Measurements from ENCODE around the gene LRFN5. TPM values are rescaled to one million over a fixed set of nuclear protein-coding genes. Genes with fewer than 3 reads are reported as not detected.

The LRFN5 gene
- total and polyA plus RNA-seq, 10 of the 15 experiments (the other 5 are each of a cell fraction or from before 2014, with no cell fraction given), result 0.06 to 1.2 TPM; not detected in 8

DNA sequence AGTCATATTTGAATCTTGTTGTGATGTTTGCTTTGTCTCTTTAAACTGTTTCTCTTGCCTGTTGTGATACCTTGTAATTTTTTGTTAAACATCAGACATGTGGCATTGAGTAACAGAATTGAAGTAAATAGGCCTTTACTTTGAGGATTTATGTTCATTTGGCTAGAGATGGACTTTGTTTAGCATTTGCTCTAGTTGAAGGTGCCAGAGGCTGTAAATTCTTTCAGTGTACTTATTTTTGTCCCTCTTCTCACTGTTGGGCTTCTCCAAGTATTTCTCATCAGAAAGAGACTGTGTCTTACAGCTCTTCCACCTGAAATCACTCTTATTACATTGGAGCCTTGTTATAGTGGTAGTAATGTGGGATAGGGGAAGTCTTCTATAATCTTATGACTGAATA is 175.8 kb downstream of the LRFN5 start (continued):
- TF ChIP-seq STAT1 (conservative IDR thresholded peaks at IDR 0.05) (no peak), MEF2A (IDR thresholded peaks at IDR 0.05; ENCODE audit: insufficient read depth, low read depth, low read length) (no peak), RAD51 (IDR thresholded peaks at IDR 0.05) (no peak), CEBPB (IDR thresholded peaks at IDR 0.05; ENCODE audit: borderline replicate concordance in 1 of 2, low read depth in 2 of 2, low read length in 2 of 2) (no peak), KDM1A (IDR thresholded peaks at IDR 0.05; ENCODE audit: borderline replicate concordance) (no peak), MYB (IDR thresholded peaks at IDR 0.05; ENCODE audit: borderline replicate concordance, low read depth, low read length) (no peak), ZZZ3 (IDR thresholded peaks at IDR 0.05; ENCODE audit: control insufficient read depth, insufficient read length, low read depth) (no peak)
- TF ChIP-seq, protein P1, sequence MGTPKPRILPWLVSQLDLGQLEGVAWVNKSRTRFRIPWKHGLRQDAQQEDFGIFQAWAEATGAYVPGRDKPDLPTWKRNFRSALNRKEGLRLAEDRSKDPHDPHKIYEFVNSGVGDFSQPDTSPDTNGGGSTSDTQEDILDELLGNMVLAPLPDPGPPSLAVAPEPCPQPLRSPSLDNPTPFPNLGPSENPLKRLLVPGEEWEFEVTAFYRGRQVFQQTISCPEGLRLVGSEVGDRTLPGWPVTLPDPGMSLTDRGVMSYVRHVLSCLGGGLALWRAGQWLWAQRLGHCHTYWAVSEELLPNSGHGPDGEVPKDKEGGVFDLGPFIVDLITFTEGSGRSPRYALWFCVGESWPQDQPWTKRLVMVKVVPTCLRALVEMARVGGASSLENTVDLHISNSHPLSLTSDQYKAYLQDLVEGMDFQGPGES (IDR thresholded peaks at IDR 0.05), result no peak

DNA sequence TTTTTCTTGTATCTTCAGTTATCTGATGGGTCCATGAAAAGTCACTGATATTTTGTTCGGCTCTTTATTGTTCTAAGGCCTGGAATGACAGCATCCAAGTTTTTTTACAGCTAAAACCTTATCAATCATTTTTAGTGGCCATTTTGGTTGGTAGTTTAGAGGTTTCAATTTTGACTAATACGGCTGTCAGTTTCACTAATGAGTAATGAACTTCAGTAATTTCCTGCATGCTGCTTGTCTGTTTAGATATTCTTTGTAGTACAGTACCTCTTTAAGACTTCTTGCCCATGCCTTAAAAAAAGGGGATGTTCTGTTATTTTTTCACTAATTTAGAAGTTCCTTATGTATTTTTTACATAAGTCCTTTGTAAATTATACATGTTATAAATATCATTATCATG is 176.7 kb downstream of the LRFN5 start:
- intact Hi-C loops (cut with micrococcal nuclease; ENCODE audit: unreplicated experiment) (no loop called here), in situ Hi-C loops (cut with MboI) (no loop called here)
- Histone ChIP-seq H3K4me2 (ENCODE audit: control insufficient read depth, insufficient read depth) (no peak overlapping the region), H3K36me3 (ENCODE audit: control insufficient read depth in 2 of 2, insufficient read depth in 2 of 2, low read length in 1 of 2) (no peaks in the 10 kb centered on the region), H3K27ac (ENCODE audit: control insufficient read depth, insufficient read depth) (no peak overlapping the region), H3K79me2 (ENCODE audit: control insufficient read depth, insufficient read depth, low read length) (no peaks in the 10 kb centered on the region), H3K9ac (ENCODE audit: control insufficient read depth, insufficient read depth, low read length) (no peak overlapping the region), H3K9me3 (replicated peaks; ENCODE audit: control insufficient read depth, insufficient read depth, low read length) (no peaks in the 10 kb centered on the region), H2AFZ (ENCODE audit: control insufficient read depth, low read depth, low read length) (no peak overlapping the region), H3K4me1 (ENCODE audit: control insufficient read depth, insufficient read depth, low read length) (no peaks in the 10 kb centered on the region), H3K4me3 (no peak overlapping the region), H3K27me3 (replicated peaks in 1 of 2; ENCODE audit: control insufficient read depth in 2 of 2, insufficient read depth in 2 of 2, low read length in 1 of 2) (no peaks in the 10 kb centered on the region), H4K20me1 (ENCODE audit: control insufficient read depth, insufficient read depth) (no peaks in the 10 kb centered on the region)
- WGBS (ENCODE audit: insufficient coverage, insufficient replicate concordance, low lambda C conversion rate, missing lambda C conversion rate), result 33% methylated on average over 2 of the region's 2 CpGs
- CTCF ChIA-PET, result no interaction called here
- DNase-seq (ENCODE audit: low read depth, low spot score), result no peak
- BruUV-seq (replicated peaks), result no TSS peak
- RAD21 ChIA-PET (ENCODE audit: unreplicated experiment), result no interaction called here
- SMC1A ChIA-PET (ENCODE audit: uncharacterized antibody, unreplicated experiment), result no interaction called here
- FAIRE-seq, result no peak
- peak; percentile 51; the same call in 2 of the 3 replicates for ATAC-seq
- POLR2A ChIA-PET, result no interaction called here
- TF ChIP-seq ASH2L (IDR thresholded peaks at IDR 0.05; ENCODE audit: borderline replicate concordance, low read depth) (no peak), TCF12 (IDR thresholded peaks at IDR 0.05; ENCODE audit: low read depth, low read length) (no peak), PML (IDR thresholded peaks at IDR 0.05; ENCODE audit: low read length) (no peak), NFXL1 (IDR thresholded peaks at IDR 0.05; ENCODE audit: borderline replicate concordance) (no peak), RB1 (IDR thresholded peaks at IDR 0.05; ENCODE audit: borderline replicate concordance) (no peak), JUNB (IDR thresholded peaks at IDR 0.05) (no peak), POLR2A (IDR thresholded peaks at IDR 0.05; ENCODE audit: low read depth, low read length) (no peak), NR2F1 (conservative IDR thresholded peaks at IDR 0.05) (no peak)
- TF ChIP-seq, protein P2, sequence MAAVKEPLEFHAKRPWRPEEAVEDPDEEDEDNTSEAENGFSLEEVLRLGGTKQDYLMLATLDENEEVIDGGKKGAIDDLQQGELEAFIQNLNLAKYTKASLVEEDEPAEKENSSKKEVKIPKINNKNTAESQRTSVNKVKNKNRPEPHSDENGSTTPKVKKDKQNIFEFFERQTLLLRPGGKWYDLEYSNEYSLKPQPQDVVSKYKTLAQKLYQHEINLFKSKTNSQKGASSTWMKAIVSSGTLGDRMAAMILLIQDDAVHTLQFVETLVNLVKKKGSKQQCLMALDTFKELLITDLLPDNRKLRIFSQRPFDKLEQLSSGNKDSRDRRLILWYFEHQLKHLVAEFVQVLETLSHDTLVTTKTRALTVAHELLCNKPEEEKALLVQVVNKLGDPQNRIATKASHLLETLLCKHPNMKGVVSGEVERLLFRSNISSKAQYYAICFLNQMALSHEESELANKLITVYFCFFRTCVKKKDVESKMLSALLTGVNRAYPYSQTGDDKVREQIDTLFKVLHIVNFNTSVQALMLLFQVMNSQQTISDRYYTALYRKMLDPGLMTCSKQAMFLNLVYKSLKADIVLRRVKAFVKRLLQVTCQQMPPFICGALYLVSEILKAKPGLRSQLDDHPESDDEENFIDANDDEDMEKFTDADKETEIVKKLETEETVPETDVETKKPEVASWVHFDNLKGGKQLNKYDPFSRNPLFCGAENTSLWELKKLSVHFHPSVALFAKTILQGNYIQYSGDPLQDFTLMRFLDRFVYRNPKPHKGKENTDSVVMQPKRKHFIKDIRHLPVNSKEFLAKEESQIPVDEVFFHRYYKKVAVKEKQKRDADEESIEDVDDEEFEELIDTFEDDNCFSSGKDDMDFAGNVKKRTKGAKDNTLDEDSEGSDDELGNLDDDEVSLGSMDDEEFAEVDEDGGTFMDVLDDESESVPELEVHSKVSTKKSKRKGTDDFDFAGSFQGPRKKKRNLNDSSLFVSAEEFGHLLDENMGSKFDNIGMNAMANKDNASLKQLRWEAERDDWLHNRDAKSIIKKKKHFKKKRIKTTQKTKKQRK (IDR thresholded peaks at IDR 0.05; ENCODE audit: low read depth, low read length), result no peak
- TF ChIP-seq, protein P3, sequence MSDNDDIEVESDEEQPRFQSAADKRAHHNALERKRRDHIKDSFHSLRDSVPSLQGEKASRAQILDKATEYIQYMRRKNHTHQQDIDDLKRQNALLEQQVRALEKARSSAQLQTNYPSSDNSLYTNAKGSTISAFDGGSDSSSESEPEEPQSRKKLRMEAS (IDR thresholded peaks at IDR 0.05; ENCODE audit: low read depth, low read length), result no peak
- TF ChIP-seq, protein P4, sequence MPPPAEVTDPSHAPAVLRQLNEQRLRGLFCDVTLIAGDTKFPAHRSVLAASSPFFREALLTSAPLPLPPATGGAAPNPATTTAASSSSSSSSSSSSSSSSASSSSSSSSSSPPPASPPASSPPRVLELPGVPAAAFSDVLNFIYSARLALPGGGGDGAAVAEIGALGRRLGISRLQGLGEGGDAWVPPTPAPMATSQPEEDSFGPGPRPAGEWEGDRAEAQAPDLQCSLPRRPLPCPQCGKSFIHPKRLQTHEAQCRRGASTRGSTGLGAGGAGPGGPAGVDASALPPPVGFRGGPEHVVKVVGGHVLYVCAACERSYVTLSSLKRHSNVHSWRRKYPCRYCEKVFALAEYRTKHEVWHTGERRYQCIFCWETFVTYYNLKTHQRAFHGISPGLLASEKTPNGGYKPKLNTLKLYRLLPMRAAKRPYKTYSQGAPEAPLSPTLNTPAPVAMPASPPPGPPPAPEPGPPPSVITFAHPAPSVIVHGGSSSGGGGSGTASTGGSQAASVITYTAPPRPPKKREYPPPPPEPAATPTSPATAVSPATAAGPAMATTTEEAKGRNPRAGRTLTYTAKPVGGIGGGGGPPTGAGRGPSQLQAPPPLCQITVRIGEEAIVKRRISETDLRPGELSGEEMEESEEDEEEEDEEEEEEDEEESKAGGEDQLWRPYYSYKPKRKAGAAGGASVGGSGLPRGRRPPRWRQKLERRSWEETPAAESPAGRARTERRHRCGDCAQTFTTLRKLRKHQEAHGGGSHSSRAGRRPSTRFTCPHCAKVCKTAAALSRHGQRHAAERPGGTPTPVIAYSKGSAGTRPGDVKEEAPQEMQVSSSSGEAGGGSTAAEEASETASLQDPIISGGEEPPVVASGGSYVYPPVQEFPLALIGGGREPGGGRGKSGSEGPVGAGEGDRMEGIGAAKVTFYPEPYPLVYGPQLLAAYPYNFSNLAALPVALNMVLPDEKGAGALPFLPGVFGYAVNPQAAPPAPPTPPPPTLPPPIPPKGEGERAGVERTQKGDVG (CRISPR knock-in tag; IDR thresholded peaks at IDR 0.05), result no peak

All from GM12878 (cell line).